ENCODE results near the gene CACNA1D. TPM values are rescaled to one million over a fixed set of nuclear protein-coding genes. Genes with fewer than 3 reads are reported as not detected.

Gene CACNA1D
- polyA plus RNA-seq, 1 donor (not counting 4 experiments of a cell fraction or from before 2014, with no cell fraction given): 0.20 TPM

GRCh38 chr3:53753518-53754183 lies 259.2 kb downstream of the CACNA1D start:
- no peaks in the 10 kb centered on the region for H3K9me3 ChIP-seq (ENCODE audit: control insufficient read depth, low read depth, low read length)
- no peaks in the 10 kb centered on the region for H3K36me3 ChIP-seq (ENCODE audit: control insufficient read depth in 2 of 2, extremely low read depth in 1 of 2, insufficient read depth in 2 of 2, low read length in 2 of 2)
- no peak overlapping the region for H3K9ac ChIP-seq (ENCODE audit: control insufficient read depth, extremely low read depth, insufficient read depth, low read length)
- no peak overlapping the region for H3K27ac ChIP-seq (ENCODE audit: control insufficient read depth, insufficient read depth, low read length)
- H3K27me3 ChIP-seq (ENCODE audit: control insufficient read depth, extremely low read depth, insufficient read depth, low read length): no peaks in the 10 kb centered on the region
- TF ChIP-seq CTCF (optimal IDR thresholded peaks at IDR 0.05 in 1 of 3, IDR thresholded peaks at IDR 0.05 in 1 of 3, conservative IDR thresholded peaks at IDR 0.05 in 1 of 3; ENCODE audit: extremely low read depth in 1 of 3, insufficient read depth in 2 of 3, low read length in 3 of 3) (no peak), EZH2 (IDR thresholded peaks at IDR 0.05; ENCODE audit: low read length) (no peak)
- DNase-seq (ENCODE audit: low read depth, low spot score): no peak
- no peaks in the 10 kb centered on the region for H4K20me1 ChIP-seq (ENCODE audit: control insufficient read depth, extremely low read depth, insufficient read depth, low read length)
- FAIRE-seq: no peak
- H3K4me1 ChIP-seq (ENCODE audit: control insufficient read depth, extremely low read depth, insufficient read depth, low read length): no peaks in the 10 kb centered on the region
- H3K79me2 ChIP-seq (ENCODE audit: control insufficient read depth, insufficient read depth, low read length): no peaks in the 10 kb centered on the region
- no peak overlapping the region for H3K4me2 ChIP-seq (ENCODE audit: control insufficient read depth, extremely low read depth, insufficient read depth, low read depth, low read length)
- H3K9me1 ChIP-seq (ENCODE audit: control insufficient read depth, extremely low read depth, insufficient read depth, low read length): no peaks in the 10 kb centered on the region
- no peak overlapping the region for H2AFZ ChIP-seq (ENCODE audit: control insufficient read depth, low read length)
- dilution Hi-C loops (cut with MboI; ENCODE audit: extremely low pct_ligation_motif_present, low sequenced_read_pairs): no loop called here
- H3K4me3 ChIP-seq (ENCODE audit: control insufficient read depth in 2 of 3, extremely low read depth in 1 of 3, insufficient read depth in 2 of 3, low read depth in 1 of 3, low read length in 3 of 3): no peak overlapping the region

- TF ChIP-seq EZH2 (IDR thresholded peaks at IDR 0.05; ENCODE audit: low read length): no peak
- TF ChIP-seq CTCF (optimal IDR thresholded peaks at IDR 0.05 in 1 of 3, IDR thresholded peaks at IDR 0.05 in 1 of 3, conservative IDR thresholded peaks at IDR 0.05 in 1 of 3; ENCODE audit: extremely low read depth in 1 of 3, insufficient read depth in 2 of 3, low read length in 3 of 3): no peak
- Histone ChIP-seq H3K4me3 (ENCODE audit: control insufficient read depth in 2 of 3, extremely low read depth in 1 of 3, insufficient read depth in 2 of 3, low read depth in 1 of 3, low read length in 3 of 3) (no peak overlapping the region), H3K9ac (ENCODE audit: control insufficient read depth, extremely low read depth, insufficient read depth, low read length) (no peak overlapping the region), H2AFZ (ENCODE audit: control insufficient read depth, low read length) (no peak overlapping the region), H3K9me3 (ENCODE audit: control insufficient read depth, low read depth, low read length) (no peaks in the 10 kb centered on the region), H4K20me1 (ENCODE audit: control insufficient read depth, extremely low read depth, insufficient read depth, low read length) (no peaks in the 10 kb centered on the region), H3K79me2 (ENCODE audit: control insufficient read depth, insufficient read depth, low read length) (no peaks in the 10 kb centered on the region), H3K36me3 (ENCODE audit: control insufficient read depth in 2 of 2, extremely low read depth in 1 of 2, insufficient read depth in 2 of 2, low read length in 2 of 2) (no peaks in the 10 kb centered on the region), H3K4me1 (ENCODE audit: control insufficient read depth, extremely low read depth, insufficient read depth, low read length) (no peaks in the 10 kb centered on the region), H3K4me2 (ENCODE audit: control insufficient read depth, extremely low read depth, insufficient read depth, low read depth, low read length) (no peak overlapping the region), H3K9me1 (ENCODE audit: control insufficient read depth, extremely low read depth, insufficient read depth, low read length) (no peaks in the 10 kb centered on the region), H3K27ac (ENCODE audit: control insufficient read depth, insufficient read depth, low read length) (no peak overlapping the region), H3K27me3 (ENCODE audit: control insufficient read depth, extremely low read depth, insufficient read depth, low read length) (no peaks in the 10 kb centered on the region)
- dilution Hi-C loops (cut with MboI; ENCODE audit: extremely low pct_ligation_motif_present, low sequenced_read_pairs): no loop called here
- FAIRE-seq (no peak), DNase-seq (ENCODE audit: low read depth, low spot score) (no peak)
Measured at GRCh38 chr3:53754325-53754724, 259.9 kb downstream of the CACNA1D start.
